Epithelial cell of proximal tubule (primary cell): Measurements from ENCODE around the gene B4GALT2. TPM values are rescaled to one million over a fixed set of nuclear protein-coding genes. Genes with fewer than 3 reads are reported as not detected.

ENCODE experiments used
- DNase-seq: peaks from one replicate; pipeline ENCODE4 v3.0.0-alpha.2; 2011; ENCODE audit warnings: low read depth
- H3K4me3 ChIP-seq: 2 replicates; pipeline ENCODE4 v1.5.1; 2011; ENCODE audit warnings: low read depth, mild to moderate bottlenecking, low read length
- CTCF ChIP-seq: conservative IDR thresholded peaks from 2 replicates; pipeline ENCODE4 v1.5.1; 2012; ENCODE audit warnings: low read depth, mild to moderate bottlenecking, low read length
- total RNA-seq: library from RNA; depleted of rRNA; stranded (reverse); fragments of >200 nt; gene quantifications from 2 replicates; pipeline ENCODE4 v1.2.3, GENCODE V29; 2015

The B4GALT2 gene
- total RNA-seq, 1 donor from 2014 or later, result 69.5 TPM

GRCh38 chr1:43934101-43934985 is 44.7 kb upstream of the B4GALT2 start:
- TF ChIP-seq CTCF, result peak; percentile 93
- no peak overlapping the region for H3K4me3 ChIP-seq
- DNase-seq, result no peak

GRCh38 chr1:43934986-43935324 is 44.1 kb upstream of the B4GALT2 start:
- H3K4me3 ChIP-seq, result no peak overlapping the region
- DNase-seq, result no peak
- TF ChIP-seq CTCF, result no peak

- no peak for DNase-seq
- TF ChIP-seq CTCF, result no peak
- peak overlapping the region; percentile 49 for H3K4me3 ChIP-seq
These were observed 43.1 kb upstream of the B4GALT2 start for GRCh38 chr1:43935711-43936427.

GRCh38 chr1:43936431-43937151 is 42.4 kb upstream of the B4GALT2 start:
- TF ChIP-seq CTCF, result peak; percentile 1
- H3K4me3 ChIP-seq, result peak overlapping the region; percentile 49
- DNase-seq, result no peak

- H3K4me3 ChIP-seq, result peak overlapping the region; percentile 49
- no peak for TF ChIP-seq CTCF
- peak; percentile 53 for DNase-seq
These were observed 41.7 kb upstream of the B4GALT2 start for GRCh38 chr1:43937179-43937865.

- no peak overlapping the region for H3K4me3 ChIP-seq
- TF ChIP-seq CTCF, result no peak
- no peak for DNase-seq
These were observed 40.6 kb upstream of the B4GALT2 start for GRCh38 chr1:43938383-43938782.
